Measurements from ENCODE around the gene TBL1XR1.
A peak's percentile ranks its signal among the peaks of the same experiment; 100 is the strongest.

The TBL1XR1 gene

DNA sequence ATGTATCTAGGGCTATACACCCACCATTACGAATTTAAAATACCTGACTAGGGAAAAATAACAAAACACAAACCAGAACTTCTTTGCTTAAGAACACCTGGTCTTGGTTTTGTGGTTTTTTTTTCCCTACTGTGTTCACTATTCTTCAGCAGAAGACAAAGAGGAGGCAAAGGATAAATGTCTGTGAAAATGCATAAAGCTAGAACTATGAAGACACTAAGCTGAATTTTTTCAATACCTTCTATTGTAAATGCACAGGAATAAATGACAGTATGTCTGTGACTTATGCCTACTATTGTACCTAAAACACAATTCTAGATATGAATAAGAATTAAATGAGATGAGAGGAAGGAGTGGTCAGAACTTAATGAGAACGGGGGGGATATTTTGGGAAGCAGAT, 86.9 kb downstream of the TBL1XR1 start:
- Histone ChIP-seq H3K4me2 (ENCODE audit: low read length) (peak overlapping the region; percentile 38), H3K79me2 (ENCODE audit: insufficient read depth, low read length) (peaks cover 93% of the 10 kb centered on the region), H4K20me1 (ENCODE audit: insufficient read depth, low read length) (no peaks in the 10 kb centered on the region), H3K4me1 (ENCODE audit: insufficient read depth, low read length, severe bottlenecking) (peaks cover 91% of the 10 kb centered on the region), H3F3A (ENCODE audit: insufficient read depth, low read length) (peaks cover 14% of the 10 kb centered on the region), H3K4me3 (ENCODE audit: low read depth, low read length, poor library complexity, severe bottlenecking) (peak overlapping the region; percentile 2), H3K27ac (ENCODE audit: low read depth, low read length, poor library complexity, severe bottlenecking) (peak overlapping the region; percentile 90), H3K9ac (ENCODE audit: low read length) (no peak overlapping the region; the same call in 1 of the 2 replicates), H3K9me3 (ENCODE audit: low read length) (no peaks in the 10 kb centered on the region), H2AFZ (ENCODE audit: low read length) (no peak overlapping the region), H3K9me2 (ENCODE audit: low read depth, low read length) (no peaks in the 10 kb centered on the region), H3K27me3 (ENCODE audit: insufficient read depth, low read length) (no peaks in the 10 kb centered on the region), H3K36me3 (ENCODE audit: insufficient read depth, low read length) (no peaks in the 10 kb centered on the region)
- TF ChIP-seq, protein P1, sequence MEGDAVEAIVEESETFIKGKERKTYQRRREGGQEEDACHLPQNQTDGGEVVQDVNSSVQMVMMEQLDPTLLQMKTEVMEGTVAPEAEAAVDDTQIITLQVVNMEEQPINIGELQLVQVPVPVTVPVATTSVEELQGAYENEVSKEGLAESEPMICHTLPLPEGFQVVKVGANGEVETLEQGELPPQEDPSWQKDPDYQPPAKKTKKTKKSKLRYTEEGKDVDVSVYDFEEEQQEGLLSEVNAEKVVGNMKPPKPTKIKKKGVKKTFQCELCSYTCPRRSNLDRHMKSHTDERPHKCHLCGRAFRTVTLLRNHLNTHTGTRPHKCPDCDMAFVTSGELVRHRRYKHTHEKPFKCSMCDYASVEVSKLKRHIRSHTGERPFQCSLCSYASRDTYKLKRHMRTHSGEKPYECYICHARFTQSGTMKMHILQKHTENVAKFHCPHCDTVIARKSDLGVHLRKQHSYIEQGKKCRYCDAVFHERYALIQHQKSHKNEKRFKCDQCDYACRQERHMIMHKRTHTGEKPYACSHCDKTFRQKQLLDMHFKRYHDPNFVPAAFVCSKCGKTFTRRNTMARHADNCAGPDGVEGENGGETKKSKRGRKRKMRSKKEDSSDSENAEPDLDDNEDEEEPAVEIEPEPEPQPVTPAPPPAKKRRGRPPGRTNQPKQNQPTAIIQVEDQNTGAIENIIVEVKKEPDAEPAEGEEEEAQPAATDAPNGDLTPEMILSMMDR (IDR thresholded peaks at IDR 0.05; ENCODE audit: low read length): no peak
- no peak for TF ChIP-seq EZH2 (IDR thresholded peaks at IDR 0.05; ENCODE audit: borderline replicate concordance, low read length)

DNA sequence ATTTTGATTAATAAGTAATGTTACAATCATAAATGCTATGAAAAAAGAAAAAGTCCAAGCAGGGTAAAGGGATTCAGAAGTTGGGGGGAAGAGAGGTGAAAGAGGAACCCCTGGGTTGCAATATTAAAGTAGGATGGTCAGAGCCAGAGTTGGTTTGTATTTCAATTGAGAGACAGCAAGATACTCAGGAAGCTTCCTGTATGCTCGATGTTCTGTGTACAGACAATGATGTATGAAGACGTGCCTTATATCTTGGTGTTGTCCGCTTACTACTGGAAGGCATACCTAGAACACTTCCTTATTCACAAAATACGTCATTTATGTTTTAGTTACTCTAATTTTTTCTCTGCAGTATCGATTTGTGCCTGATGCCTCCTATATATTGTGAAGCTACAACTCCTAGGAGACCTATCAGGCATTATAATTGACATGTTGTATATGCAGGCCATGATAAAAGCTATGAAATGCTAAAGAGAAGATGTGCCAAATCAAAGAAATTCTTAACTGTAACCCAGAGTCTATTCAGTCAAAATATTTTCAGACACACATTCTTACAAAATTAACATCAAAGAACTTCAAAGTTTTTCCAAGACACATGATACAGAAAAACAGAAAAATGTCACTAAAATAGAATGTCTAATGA, 87.5 kb downstream of the TBL1XR1 start:
- Histone ChIP-seq H3K36me3 (ENCODE audit: insufficient read depth, low read length) (no peaks in the 10 kb centered on the region), H3K4me2 (ENCODE audit: low read length) (peak overlapping the region; percentile 38), H3K79me2 (ENCODE audit: insufficient read depth, low read length) (peaks cover 93% of the 10 kb centered on the region), H4K20me1 (ENCODE audit: insufficient read depth, low read length) (no peaks in the 10 kb centered on the region), H3K9me2 (ENCODE audit: low read depth, low read length) (no peaks in the 10 kb centered on the region), H3K27ac (ENCODE audit: low read depth, low read length, poor library complexity, severe bottlenecking) (peak overlapping the region; percentile 90), H3K9me3 (ENCODE audit: low read length) (no peaks in the 10 kb centered on the region), H3F3A (ENCODE audit: insufficient read depth, low read length) (peaks cover 14% of the 10 kb centered on the region), H3K27me3 (ENCODE audit: insufficient read depth, low read length) (no peaks in the 10 kb centered on the region), H3K4me3 (ENCODE audit: low read depth, low read length, poor library complexity, severe bottlenecking) (peak overlapping the region; percentile 2), H3K9ac (ENCODE audit: low read length) (no peak overlapping the region; the same call in 1 of the 2 replicates), H3K4me1 (ENCODE audit: insufficient read depth, low read length, severe bottlenecking) (peaks cover 96% of the 10 kb centered on the region), H2AFZ (ENCODE audit: low read length) (no peak overlapping the region)
- no peak for TF ChIP-seq EZH2 (IDR thresholded peaks at IDR 0.05; ENCODE audit: borderline replicate concordance, low read length)
- TF ChIP-seq, protein P1 (IDR thresholded peaks at IDR 0.05; ENCODE audit: low read length): no peak

DNA sequence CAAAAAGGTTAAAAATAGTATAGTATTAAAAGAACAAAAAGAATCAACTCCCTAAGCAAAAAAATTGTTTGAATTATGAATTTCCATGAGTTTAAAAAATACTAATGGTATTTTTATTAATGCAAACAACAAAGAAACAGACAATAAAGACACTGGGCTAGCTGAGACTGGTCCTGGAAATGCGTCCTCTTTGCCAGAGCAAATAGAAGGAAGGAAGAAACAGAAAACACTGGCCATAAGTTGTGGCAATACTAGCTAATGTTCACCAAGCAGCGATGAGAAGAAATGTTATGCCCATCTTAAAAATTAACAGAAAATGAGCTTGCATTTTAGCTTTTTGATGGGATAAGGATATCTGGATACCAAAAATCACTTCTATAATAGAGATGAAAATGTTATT, 88.6 kb downstream of the TBL1XR1 start:
- Histone ChIP-seq H2AFZ (ENCODE audit: low read length) (no peak overlapping the region), H3K9me2 (ENCODE audit: low read depth, low read length) (no peaks in the 10 kb centered on the region), H3K4me2 (ENCODE audit: low read length) (peak overlapping the region; percentile 52), H4K20me1 (ENCODE audit: insufficient read depth, low read length) (no peaks in the 10 kb centered on the region), H3F3A (ENCODE audit: insufficient read depth, low read length) (peaks cover 14% of the 10 kb centered on the region), H3K4me1 (ENCODE audit: insufficient read depth, low read length, severe bottlenecking) (peaks cover 97% of the 10 kb centered on the region), H3K4me3 (ENCODE audit: low read depth, low read length, poor library complexity, severe bottlenecking) (no peak overlapping the region), H3K27me3 (ENCODE audit: insufficient read depth, low read length) (no peaks in the 10 kb centered on the region), H3K79me2 (ENCODE audit: insufficient read depth, low read length) (peaks cover 93% of the 10 kb centered on the region), H3K9me3 (ENCODE audit: low read length) (no peaks in the 10 kb centered on the region), H3K36me3 (ENCODE audit: insufficient read depth, low read length) (no peaks in the 10 kb centered on the region), H3K9ac (ENCODE audit: low read length) (no peak overlapping the region), H3K27ac (ENCODE audit: low read depth, low read length, poor library complexity, severe bottlenecking) (peak overlapping the region; percentile 33)
- TF ChIP-seq, protein P1 (IDR thresholded peaks at IDR 0.05; ENCODE audit: low read length): no peak
- TF ChIP-seq EZH2 (IDR thresholded peaks at IDR 0.05; ENCODE audit: borderline replicate concordance, low read length): no peak

Data from OCI-LY1 (cell line).